GM12872 (cell line): ENCODE data around the gene PAQR8.

ENCODE experiments used
- CTCF ChIP-seq: IDR thresholded peaks from 3 replicates; pipeline ENCODE4 v1.5.1; 2011; ENCODE audit warnings: low read depth, mild to moderate bottlenecking, low read length, moderate library complexity; ENCODE audit not compliant: insufficient read depth

Gene PAQR8

DNA sequence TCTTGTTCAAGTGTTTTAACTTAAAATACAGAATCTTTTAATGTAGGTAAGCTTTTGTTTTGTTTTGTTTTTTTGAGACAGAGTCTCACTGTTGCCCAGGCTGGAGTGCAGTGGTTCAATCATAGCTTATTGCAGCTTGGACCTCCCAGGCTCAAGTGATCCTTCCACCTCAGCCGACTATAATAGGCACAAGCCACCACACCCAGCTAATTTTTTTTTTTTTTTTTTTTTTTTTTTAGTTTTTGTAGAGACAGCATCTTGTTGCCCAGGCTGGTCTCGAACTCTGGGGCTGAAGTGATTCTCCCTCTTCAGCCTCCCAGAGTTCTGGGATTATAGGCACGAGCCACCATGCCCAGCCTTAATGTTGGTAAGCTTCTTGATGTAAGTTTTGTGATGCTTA, 61.5 kb downstream of the PAQR8 start:
- no peak for TF ChIP-seq CTCF

DNA sequence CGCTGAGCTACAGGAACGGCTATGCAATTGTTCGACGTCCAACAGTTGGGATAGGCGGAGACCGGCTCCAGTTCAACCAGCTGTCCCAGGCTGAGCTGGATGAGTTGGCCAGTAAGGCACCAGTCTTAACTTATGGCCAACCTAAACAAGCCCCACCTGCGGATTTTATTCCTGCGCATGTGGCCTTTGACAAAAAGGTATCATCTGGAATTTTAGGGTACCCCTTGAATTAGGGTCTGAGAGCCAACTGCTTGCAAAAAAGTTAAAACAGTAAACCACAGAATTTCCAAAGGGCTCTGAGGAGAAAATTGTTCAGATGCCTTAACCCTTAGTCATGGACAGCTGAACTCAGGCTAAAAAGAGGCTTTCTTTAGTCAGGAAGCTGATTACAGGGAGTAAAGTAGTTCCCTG, 62.0 kb downstream of the PAQR8 start:
- TF ChIP-seq CTCF = no peak

- no peak for TF ChIP-seq CTCF
Measured at GRCh38 chr6:52424513-52424912, 62.6 kb downstream of the PAQR8 start.

GRCh38 chr6:52426667-52427066, 64.7 kb downstream of the PAQR8 start:
- no peak for TF ChIP-seq CTCF

- no peak for TF ChIP-seq CTCF
Measured at GRCh38 chr6:52435345-52435744, 73.4 kb downstream of the PAQR8 start.

- no peak for TF ChIP-seq CTCF
Measured at GRCh38 chr6:52438926-52439325, 77.0 kb downstream of the PAQR8 start.

- TF ChIP-seq CTCF = no peak
Measured at GRCh38 chr6:52454556-52454955, 92.6 kb downstream of the PAQR8 start.

DNA sequence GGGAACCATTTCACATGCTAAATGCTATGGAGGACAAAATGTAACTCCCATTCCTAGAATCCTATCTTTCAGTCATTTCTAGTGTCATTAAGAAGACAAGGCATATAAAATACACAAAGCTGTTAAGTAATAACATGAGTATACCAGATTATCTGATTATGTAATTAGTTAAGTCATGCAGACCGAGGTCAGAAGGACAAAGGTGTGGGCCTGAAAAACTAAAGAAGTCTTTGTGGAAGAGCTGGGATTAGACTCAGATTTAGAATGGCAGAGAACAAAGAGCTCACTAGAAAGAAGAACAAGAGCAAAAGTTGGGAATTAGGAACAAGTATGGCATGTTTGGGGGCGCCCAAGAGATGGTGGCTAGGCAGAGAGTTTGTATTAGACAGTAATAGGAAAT, 95.1 kb downstream of the PAQR8 start:
- TF ChIP-seq CTCF = no peak
